Activated CD4-positive, alpha-beta memory T cell treated with anti-CD3 and anti-CD28 coated beads for 36 hours (primary cell): ENCODE results near the gene ZDHHC11B. TPM values are rescaled to one million over a fixed set of nuclear protein-coding genes. Genes with fewer than 3 reads are reported as not detected.

Experiments used
- CTCF ChIA-PET: fragments of 350-600 bp; sonication (Branson Sonifier 250); formaldehyde crosslinking; loops from one replicate; lab custom pipeline; 2021; ENCODE audit warnings: antibody characterized with exemption, inconsistent platforms; lab: Charles Lee
- POLR2A ChIA-PET: fragments of 350-600 bp; sonication (Branson Sonifier 250); formaldehyde crosslinking; loops from one replicate; lab custom pipeline; 2021; ENCODE audit warnings: antibody characterized with exemption; lab: Charles Lee
- DNase-seq: peaks from one replicate; pipeline ENCODE4 v3.0.0-alpha.2; 2020
- H3K27ac Mint-ChIP-seq: one replicate; pipeline ENCODE4 v1.8.0; 2021; ENCODE audit warnings: mixed read lengths
- H3K27me3 Mint-ChIP-seq: one replicate; pipeline ENCODE4 v1.8.0; 2021; ENCODE audit warnings: mixed read lengths
- H3K36me3 Mint-ChIP-seq: one replicate; pipeline ENCODE4 v1.8.0; 2021; ENCODE audit warnings: mixed read lengths
- H3K4me1 Mint-ChIP-seq: one replicate; pipeline ENCODE4 v1.8.0; 2021; ENCODE audit warnings: low read depth, mixed read lengths
- H3K4me3 Mint-ChIP-seq: one replicate; pipeline ENCODE4 v1.8.0; 2021; ENCODE audit warnings: mild to moderate bottlenecking, mixed read lengths
- H3K9me3 Mint-ChIP-seq: one replicate; pipeline ENCODE4 v1.8.0; 2021; ENCODE audit warnings: mixed read lengths
- intact Hi-C: fragments of 100-400 bp; cut with micrococcal nuclease; formaldehyde crosslinking; loops from one replicate; pipeline ENCODE4 v1.15.1; 2023
- total RNA-seq, 2 experiments: library from RNA; stranded (reverse); gene quantifications; one replicate each; pipeline ENCODE4 v1.2.3, GENCODE V29; 2021

ZDHHC11B gene
- total RNA-seq, 2 experiments from 2014 or later = 0.34 to 0.67 TPM

DNA sequence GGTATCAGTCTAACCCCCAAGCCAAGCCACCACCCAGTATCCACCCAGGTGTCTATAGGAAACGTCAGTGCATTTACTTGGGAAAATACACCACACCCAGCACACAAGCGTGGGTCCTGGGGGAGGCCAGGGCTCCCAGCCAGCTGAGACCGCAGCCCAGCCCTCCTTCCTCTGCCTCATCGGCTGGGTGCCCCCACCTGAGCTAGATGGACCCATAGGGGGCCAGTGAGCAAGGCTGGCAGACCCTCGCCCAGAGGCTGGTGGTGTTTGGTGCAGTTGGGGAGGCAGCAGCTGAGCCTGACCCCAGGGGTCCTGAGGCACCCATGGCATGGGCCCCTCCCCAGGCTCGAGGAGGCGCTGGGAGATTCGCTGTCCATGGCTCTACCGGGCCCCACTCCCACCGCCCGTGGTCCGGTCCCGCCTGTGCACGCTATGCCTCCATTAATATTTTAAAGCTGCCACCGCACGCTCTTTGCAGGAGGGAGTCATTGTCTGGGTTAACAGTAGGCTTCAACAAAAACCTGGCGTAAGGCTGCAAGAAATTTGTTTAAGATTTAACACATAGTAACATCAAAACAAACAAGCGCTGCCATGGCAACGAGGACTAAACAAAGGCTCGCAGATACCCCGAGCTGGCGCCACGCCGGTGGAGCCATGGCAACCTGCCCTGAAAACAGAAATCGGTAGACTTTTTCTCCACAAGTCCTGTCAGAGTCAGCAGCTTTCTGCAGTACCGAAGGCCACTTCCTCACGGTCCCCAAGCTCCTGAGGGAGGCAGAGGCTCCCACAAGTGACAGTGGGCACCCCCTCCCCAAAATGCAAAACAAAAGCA, 112.0 kb downstream of the ZDHHC11B start:
- Mint-ChIP-seq H3K27me3 (peaks cover 4% of the 10 kb centered on the region), H3K4me3 (no peak overlapping the region)
- POLR2A ChIA-PET = no interaction called here

DNA sequence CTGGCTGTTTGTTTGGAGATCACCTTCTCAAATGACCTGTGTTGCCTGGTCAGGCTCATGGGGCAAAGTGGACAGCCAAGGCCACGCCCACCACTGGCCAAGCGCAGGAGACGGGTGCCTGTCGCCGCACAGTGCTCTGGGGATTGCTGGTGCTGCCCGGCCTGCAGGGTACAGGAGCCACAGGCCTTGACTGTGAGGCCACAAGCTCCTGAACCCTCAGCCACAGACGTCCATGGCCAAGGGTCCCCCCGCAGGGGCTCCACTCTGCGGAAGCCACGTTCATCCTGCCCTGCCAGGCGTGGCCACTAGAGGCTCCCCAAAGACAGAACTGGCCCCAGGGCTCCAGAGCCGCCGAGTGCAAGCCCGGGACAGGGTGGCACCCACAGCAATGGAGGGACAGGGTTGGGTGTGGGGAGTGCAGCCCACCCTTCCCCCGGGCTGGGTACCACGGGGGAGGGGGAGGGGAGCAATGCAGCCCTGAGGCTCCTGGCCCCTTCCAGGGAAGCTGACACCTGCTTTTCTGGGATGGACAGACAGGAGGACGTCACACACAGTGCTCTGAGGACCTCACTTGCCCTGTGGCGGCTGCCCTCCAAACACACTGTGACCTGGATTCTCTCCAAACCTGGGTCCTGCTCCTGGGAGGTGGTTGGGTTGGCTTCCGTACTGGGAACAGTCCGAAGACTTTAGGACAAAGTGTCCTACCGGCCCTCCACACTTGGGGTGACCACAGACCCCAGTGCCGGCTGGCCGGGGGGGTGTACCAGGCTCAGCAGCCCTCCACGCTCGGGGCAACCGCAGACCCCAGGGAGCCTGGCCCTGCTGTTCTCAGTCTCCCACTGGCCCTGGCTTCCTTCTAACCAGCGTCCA, 112.8 kb downstream of the ZDHHC11B start:
- peaks cover 4% of the 10 kb centered on the region for H3K27me3 Mint-ChIP-seq
- no peak overlapping the region for H3K27ac Mint-ChIP-seq
- intact Hi-C loops = loop anchor here (5.0 kb wide), 1 partner anchor 221 kb away; the partner anchor contains the start of genes BRD9 and TRIP13
- peaks cover 14% of the 10 kb centered on the region for H3K4me1 Mint-ChIP-seq
- H3K4me3 Mint-ChIP-seq = no peak overlapping the region
- H3K9me3 Mint-ChIP-seq = no peaks in the 10 kb centered on the region
- ChIA-PET CTCF (interaction anchor here (1.2 to 5.6 kb wide), 2 partner anchors 190 to 231 kb away, joined by 3 to 52 read pairs; no protein-coding TSS in a partner anchor), POLR2A (no interaction called here)
- peaks cover 2% of the 10 kb centered on the region for H3K36me3 Mint-ChIP-seq
- DNase-seq = peak; percentile 79

More for the DNA sequence above, 112.0 kb downstream of the ZDHHC11B start:
- Mint-ChIP-seq H3K27ac (no peak overlapping the region), H3K4me1 (peaks cover 14% of the 10 kb centered on the region), H3K9me3 (no peaks in the 10 kb centered on the region), H3K36me3 (peaks cover under 1% of the 10 kb centered on the region)
- peak; percentile 76 for DNase-seq
- intact Hi-C loops = loop anchor here (5.0 kb wide), 1 partner anchor 220 kb away; the partner anchor contains the start of genes BRD9 and TRIP13
- CTCF ChIA-PET = interaction anchor here (1.0 to 5.6 kb wide), 5 partner anchors 189 to 231 kb away, joined by 3 to 52 read pairs (median 3); partner anchors contain the start of genes BRD9 and TRIP13

DNA sequence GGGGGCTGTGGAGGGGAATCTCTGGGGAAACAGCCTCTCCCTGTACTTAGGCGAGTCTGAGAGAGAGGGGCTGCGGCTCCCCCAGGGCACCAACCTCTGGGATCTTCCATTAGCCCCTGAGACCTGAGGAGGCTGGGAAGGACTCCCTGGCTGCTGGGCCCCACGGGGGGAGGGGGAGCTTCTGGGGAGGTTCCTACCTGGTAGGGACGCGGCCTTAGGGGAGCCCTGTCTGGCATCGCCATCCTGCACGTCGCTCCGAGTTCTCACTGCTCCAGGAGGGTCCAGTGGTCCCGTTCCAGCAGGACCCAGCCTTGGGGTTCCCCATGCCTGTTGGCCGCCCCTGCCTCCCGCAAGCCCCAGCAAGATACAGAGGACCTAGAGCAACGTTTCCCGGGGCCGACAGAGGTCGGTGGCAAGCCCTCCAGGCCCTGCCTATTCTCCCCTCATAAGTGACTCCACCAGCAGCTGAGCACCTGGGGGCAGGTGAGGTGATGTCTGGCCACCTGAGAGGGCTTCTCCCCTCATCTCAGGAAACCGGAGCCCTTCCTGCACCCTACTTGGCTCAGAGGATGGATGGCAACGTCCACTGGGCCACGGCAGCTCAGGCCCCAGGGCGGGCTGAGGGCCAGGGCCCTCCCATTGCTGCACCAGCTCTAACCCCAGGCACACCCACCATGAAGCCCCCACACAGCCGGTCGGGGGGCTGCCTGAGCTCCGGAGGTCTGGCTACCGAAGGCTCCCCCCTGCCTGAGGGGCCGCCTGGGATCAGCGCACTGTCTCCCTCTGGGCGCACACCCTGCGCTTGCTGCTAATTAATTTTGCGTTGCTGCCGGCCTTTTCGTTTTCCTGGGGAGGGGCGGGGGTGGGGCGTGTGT, 113.9 kb downstream of the ZDHHC11B start:
- CTCF ChIA-PET = interaction anchor here (0.9 to 5.6 kb wide), 7 partner anchors 14 to 339 kb away, joined by 3 to 52 read pairs (median 5); no protein-coding TSS in a partner anchor
- H3K4me3 Mint-ChIP-seq = no peak overlapping the region
- H3K36me3 Mint-ChIP-seq = peaks cover 2% of the 10 kb centered on the region
- POLR2A ChIA-PET = no interaction called here
- no peak for DNase-seq
- H3K27ac Mint-ChIP-seq = no peak overlapping the region
- intact Hi-C loops = loop anchor here (5.0 kb wide), 1 partner anchor 222 kb away; the partner anchor contains the start of genes BRD9 and TRIP13
- peaks cover 14% of the 10 kb centered on the region for H3K4me1 Mint-ChIP-seq
- no peaks in the 10 kb centered on the region for H3K9me3 Mint-ChIP-seq
- H3K27me3 Mint-ChIP-seq = peaks cover 4% of the 10 kb centered on the region

DNA sequence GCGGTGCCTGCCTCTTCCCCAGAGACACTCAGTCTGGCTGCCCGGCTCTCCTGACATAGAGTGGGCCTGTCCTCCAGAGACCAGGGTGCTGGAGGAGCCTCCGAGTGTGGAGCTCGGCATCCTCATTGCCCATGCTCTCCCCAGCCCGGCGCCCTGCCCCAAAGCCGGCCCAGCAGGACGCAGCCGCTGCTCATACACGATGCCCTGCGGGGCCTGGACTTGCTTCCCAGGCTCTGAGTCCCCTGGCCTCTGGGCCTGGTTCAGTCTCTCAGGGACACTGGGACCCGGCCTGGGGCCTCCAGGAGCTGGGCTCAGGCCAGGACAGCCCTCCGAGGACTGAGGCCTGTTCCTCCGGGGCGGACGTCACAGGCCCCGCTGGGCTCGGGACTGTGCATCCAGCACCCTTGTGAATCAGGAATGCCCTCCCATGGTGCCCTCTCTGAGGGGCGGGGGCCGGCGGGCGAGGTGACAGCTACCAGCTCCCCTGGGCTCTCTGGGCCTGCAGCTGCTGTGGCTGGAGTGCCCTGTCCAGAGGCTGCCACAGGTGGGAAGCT, 114.6 kb downstream of the ZDHHC11B start:
- no peak overlapping the region for H3K4me3 Mint-ChIP-seq
- DNase-seq = no peak
- peaks cover 2% of the 10 kb centered on the region for H3K36me3 Mint-ChIP-seq
- no peaks in the 10 kb centered on the region for H3K9me3 Mint-ChIP-seq
- no peak overlapping the region for H3K27ac Mint-ChIP-seq
- H3K27me3 Mint-ChIP-seq = peaks cover 4% of the 10 kb centered on the region
- H3K4me1 Mint-ChIP-seq = peaks cover 14% of the 10 kb centered on the region
- POLR2A ChIA-PET = no interaction called here
- intact Hi-C loops = loop anchor here (5.0 kb wide), 1 partner anchor 222 kb away; the partner anchor contains the start of genes BRD9 and TRIP13
- CTCF ChIA-PET = interaction anchor here (0.7 to 5.6 kb wide), 9 partner anchors 13 to 340 kb away, joined by 3 to 52 read pairs (median 5); partner anchors contain the start of genes BRD9 and TRIP13

DNA sequence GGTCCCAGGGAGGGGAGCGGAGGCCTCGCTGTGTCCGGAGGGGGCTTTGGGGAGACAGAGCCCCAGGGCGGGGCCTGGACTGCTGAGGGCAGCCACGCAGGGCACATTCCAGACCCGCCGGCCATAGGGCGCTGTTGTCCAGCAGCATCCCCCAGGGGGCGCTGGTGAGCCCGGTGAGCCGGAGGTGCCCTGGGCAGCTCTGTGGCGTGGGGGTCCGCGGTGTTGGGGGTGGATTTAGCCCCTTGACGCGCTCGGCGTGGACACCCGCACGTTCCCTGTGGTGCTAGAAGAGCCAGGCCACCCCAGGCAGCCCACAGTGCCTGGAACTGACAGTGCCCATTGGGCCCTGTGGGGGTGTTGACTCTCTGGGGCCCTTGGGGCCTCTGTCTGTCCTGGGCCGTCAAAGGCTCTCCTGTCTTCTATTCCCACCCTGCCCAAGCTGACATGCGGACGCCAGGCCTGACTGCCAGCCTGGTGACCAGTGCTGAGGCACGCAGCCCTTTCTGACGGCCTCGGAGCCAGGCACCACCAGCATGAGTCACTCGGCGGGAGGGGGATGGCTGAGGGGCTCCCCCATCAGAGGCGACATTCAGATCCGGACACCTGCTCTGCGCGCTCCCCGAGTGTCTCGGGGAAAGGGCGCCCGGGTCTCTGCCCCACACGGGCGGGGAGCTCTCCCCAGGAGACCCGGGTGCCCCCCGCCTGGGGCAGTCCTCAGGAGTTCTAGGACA, 115.3 kb downstream of the ZDHHC11B start:
- ChIA-PET POLR2A (no interaction called here), CTCF (interaction anchor here (0.6 to 5.6 kb wide), 10 partner anchors 12 to 254 kb away, joined by 3 to 52 read pairs (median 4); partner anchors contain the start of genes BRD9 and TRIP13)
- Mint-ChIP-seq H3K36me3 (peaks cover 2% of the 10 kb centered on the region), H3K27me3 (peaks cover 4% of the 10 kb centered on the region), H3K27ac (no peak overlapping the region), H3K4me1 (peaks cover 14% of the 10 kb centered on the region), H3K4me3 (no peak overlapping the region), H3K9me3 (no peaks in the 10 kb centered on the region)
- intact Hi-C loops = no loop called here
- DNase-seq = peak; percentile 56

DNA sequence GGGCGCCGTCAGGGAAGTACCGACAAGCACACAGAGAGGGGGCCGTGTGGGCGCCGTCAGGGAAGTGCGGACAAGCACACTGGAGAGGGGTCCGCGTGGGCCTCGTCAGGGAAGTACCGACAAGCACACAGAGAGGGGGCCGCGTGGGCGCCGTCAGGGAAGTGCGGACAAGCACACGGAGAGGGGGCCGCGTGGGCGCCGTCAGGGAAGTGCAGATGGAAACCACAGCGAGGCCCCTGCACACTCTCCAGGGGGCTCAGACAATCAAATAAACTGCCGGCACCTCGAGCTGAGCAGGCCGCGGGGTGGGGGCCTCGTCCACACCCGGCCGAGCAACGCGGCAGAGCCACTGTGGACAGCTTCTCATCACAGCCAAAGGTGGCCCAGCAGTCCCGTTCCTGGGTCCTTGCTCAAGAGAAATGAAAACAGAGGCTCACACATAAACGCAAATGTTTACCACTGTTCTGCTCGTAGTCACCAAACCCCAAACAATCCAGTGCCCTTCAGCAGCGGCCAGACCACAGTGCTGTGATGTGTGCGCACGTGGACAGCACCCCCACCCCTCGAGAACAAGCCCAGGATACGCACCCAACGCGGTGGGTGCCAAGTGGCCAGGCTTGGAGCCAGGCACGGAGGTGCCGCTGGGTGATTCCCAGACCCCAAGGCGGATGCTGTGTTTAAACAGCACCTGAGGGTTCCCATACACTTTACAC, 116.1 kb downstream of the ZDHHC11B start:
- intact Hi-C loops = no loop called here
- ChIA-PET CTCF (interaction anchor here (0.6 to 5.6 kb wide), 6 partner anchors 11 to 235 kb away, joined by 3 to 52 read pairs (median 6); partner anchors contain the start of genes BRD9 and TRIP13), POLR2A (no interaction called here)
- Mint-ChIP-seq H3K4me1 (peaks cover 14% of the 10 kb centered on the region), H3K27ac (no peak overlapping the region), H3K9me3 (no peaks in the 10 kb centered on the region), H3K27me3 (peaks cover 4% of the 10 kb centered on the region), H3K4me3 (no peak overlapping the region), H3K36me3 (peaks cover 5% of the 10 kb centered on the region)
- no peak for DNase-seq

DNA sequence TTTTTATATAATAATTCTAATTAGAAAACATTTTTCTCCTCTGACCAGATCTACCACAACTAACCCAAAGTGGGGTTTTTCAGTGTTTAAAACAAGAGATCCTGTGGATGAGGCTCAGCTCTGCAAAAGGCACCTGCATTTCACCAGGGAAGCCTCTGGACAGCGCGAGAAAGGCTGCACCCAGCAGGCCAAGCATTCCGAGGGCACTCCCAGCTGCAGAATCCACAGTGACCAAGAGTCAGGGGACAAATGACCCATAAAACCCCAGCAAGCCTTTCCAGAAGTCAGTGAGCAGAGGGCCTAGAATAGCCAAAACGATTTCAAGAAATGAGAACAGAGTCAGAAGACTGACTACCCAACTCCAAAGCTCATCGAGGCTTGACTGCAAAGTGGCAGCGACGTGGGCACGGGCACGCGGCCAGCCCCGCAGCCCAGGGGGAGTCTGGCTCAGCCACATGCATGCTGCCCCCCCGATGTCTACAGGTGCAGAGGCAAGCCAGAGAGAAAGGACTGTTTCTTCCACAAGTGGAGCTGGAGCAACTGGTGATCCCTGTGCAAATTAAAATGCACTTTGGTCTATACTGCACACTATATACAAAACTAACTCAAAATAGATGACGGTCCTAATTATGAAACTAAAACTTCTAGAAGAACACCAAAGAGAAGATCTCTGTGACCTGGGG, 117.6 kb downstream of the ZDHHC11B start:
- POLR2A ChIA-PET = no interaction called here
- no peaks in the 10 kb centered on the region for H3K9me3 Mint-ChIP-seq

DNA sequence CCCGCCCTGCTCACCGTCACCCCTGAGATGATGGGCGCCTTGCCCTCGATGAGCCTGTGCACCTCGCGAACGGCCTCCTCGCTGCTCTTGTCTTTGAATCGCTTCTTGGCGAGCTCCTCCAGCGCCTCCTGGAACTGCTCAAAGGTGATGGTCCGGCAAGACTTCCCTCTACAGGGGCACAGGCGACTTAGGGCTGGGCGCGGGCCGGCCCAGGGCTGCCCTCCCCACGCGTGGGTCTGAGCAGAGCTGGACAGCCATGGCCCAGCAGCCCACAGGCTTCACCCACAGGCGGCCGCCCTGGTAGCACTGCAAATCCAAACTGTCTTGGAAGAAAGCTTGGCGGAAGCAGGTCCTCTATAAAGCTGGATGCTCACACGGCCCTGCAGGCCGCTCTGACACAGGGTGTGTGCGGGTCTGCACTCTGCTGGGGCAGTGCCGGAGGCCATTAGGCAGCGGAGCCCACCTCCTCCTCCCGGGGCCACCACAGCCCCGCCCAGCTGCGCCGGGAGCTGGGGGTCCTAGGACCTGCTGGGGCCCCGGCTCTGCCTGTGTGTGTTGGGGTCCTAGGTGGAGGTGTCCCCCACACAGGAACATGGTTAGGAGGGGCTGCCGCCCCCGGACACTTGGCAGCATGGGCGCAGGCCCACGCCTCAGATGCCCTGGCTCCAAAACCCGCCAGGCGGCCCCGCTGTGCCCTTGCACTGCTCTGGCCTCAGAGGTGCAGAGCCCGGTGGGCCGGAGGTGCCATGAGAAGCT, 118.4 kb downstream of the ZDHHC11B start:
- POLR2A ChIA-PET = no interaction called here

More for the DNA sequence above, 117.6 kb downstream of the ZDHHC11B start:
- H3K36me3 Mint-ChIP-seq = peaks cover 5% of the 10 kb centered on the region
- H3K4me1 Mint-ChIP-seq = peaks cover 1% of the 10 kb centered on the region
- no peaks in the 10 kb centered on the region for H3K27me3 Mint-ChIP-seq
- no peak for DNase-seq
- H3K4me3 Mint-ChIP-seq = no peak overlapping the region
- intact Hi-C loops = no loop called here
- CTCF ChIA-PET = interaction anchor here (1.0 kb wide), 1 partner anchor 88 kb away, joined by 3 read pairs; no protein-coding TSS in a partner anchor
- no peak overlapping the region for H3K27ac Mint-ChIP-seq

DNA sequence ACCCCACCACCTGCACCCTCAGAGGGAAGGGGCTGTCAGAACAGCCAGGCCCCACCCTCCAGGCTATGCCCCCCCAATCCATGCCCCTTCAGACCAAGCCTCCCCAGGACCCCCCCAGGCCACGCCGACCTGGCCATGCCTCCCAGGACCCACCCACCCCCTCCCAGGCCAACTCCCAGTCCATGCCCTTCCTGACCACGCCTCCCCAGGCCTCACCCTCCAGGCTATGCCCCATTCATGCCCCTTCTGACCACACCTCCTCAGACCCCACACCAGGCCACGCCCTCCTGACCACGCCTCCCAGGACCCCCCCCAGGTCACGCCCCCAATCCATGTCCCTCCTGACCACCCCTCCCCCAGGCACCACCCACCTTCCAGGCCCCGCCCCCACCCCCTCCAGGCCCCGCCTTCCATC, 119.0 kb downstream of the ZDHHC11B start:
- Mint-ChIP-seq H3K4me3 (no peak overlapping the region), H3K27ac (no peak overlapping the region), H3K27me3 (no peaks in the 10 kb centered on the region), H3K4me1 (no peaks in the 10 kb centered on the region), H3K9me3 (no peaks in the 10 kb centered on the region), H3K36me3 (peaks cover 10% of the 10 kb centered on the region)
- ChIA-PET CTCF (no interaction called here), POLR2A (no interaction called here)
- DNase-seq = no peak
- intact Hi-C loops = no loop called here

More for the DNA sequence above, 118.4 kb downstream of the ZDHHC11B start:
- no peaks in the 10 kb centered on the region for H3K4me1 Mint-ChIP-seq
- peaks cover 7% of the 10 kb centered on the region for H3K36me3 Mint-ChIP-seq
- intact Hi-C loops = no loop called here
- H3K27me3 Mint-ChIP-seq = no peaks in the 10 kb centered on the region
- CTCF ChIA-PET = interaction anchor here (1.0 kb wide), 1 partner anchor 87 kb away, joined by 3 read pairs; no protein-coding TSS in a partner anchor
- DNase-seq = no peak
- no peak overlapping the region for H3K4me3 Mint-ChIP-seq
- H3K27ac Mint-ChIP-seq = no peak overlapping the region
- no peaks in the 10 kb centered on the region for H3K9me3 Mint-ChIP-seq
